Lower leg skin (tissue), 4 donors: ENCODE data around the gene CCL5. TPM values are rescaled to one million over a fixed set of nuclear protein-coding genes. Genes with fewer than 3 reads are reported as not detected.

ENCODE experiments used
- DNase-seq, 2 donors: peaks; one replicate each; pipeline ENCODE4 v3.0.0-alpha.2; 2019; ENCODE audit warnings: low spot score in 2 of 2
- H3K4me3 ChIP-seq: fragments of 200-600 bp; sonication (generic); 2 replicates; pipeline ENCODE4 v1.5.1; 2017; ENCODE audit warnings: mild to moderate bottlenecking, low read depth; ENCODE audit not compliant: poor library complexity, severe bottlenecking
- CTCF ChIP-seq, 3 donors: fragments of 450-650 bp; IDR thresholded peaks; one replicate each; pipeline ENCODE4 v1.5.1; 2016; ENCODE audit warnings: antibody characterized with exemption in 3 of 3, mild to moderate bottlenecking in 3 of 3, moderate library complexity in 2 of 3
- POLR2A ChIP-seq, 2 donors: fragments of 450-650 bp; IDR thresholded peaks; one replicate each; pipeline ENCODE4 v1.6.1; 2016 to 2017; ENCODE audit warnings: antibody characterized with exemption in 2 of 2, mild to moderate bottlenecking in 1 of 2, moderate library complexity in 1 of 2
- WGBS, 2 donors: methylation state at CpG; one replicate each; pipeline ENCODE4 v1.1.5; 2018; 5-methylcytosine and 5-hydroxymethylcytosine counted together
- intact Hi-C: fragments of 100-400 bp; cut with DNase I; formaldehyde crosslinking; loops from one replicate; pipeline ENCODE4 v1.15.0; 2023; ENCODE audit warnings: low total_unique reads
- total RNA-seq, 4 donors: library from RNA; depleted of rRNA; stranded (reverse); fragments of >200 nt; gene quantifications; one replicate each; pipeline ENCODE4 v1.1.0, GENCODE V29; 2016

The CCL5 gene
- total RNA-seq, 4 donors from 2014 or later: 0.91 to 2.2 (median 1.2) TPM

- WGBS, 2 donors: 42 to 47% methylated on average over 4 of the region's 4 CpGs
- H3K4me3 ChIP-seq: no peak overlapping the region
- no peak for DNase-seq
- intact Hi-C loops: no loop called here
- TF ChIP-seq POLR2A (IDR thresholded peaks at IDR 0.05) (no peak), CTCF (IDR thresholded peaks at IDR 0.05) (no peak)
Measured at GRCh38 chr17:35890774-35891155, 10.6 kb upstream of the CCL5 start.

GRCh38 chr17:35889818-35890773 lies 9.9 kb upstream of the CCL5 start:
- intact Hi-C loops: no loop called here
- 68 to 79% methylated on average over 2 of the region's 2 CpGs for WGBS, 2 donors
- DNase-seq: no peak

GRCh38 chr17:35889241-35889640 lies 9.1 kb upstream of the CCL5 start:
- WGBS, 2 donors: 70 to 88% methylated on average over 2 of the region's 2 CpGs
- TF ChIP-seq CTCF (IDR thresholded peaks at IDR 0.05): no peak
- TF ChIP-seq POLR2A (IDR thresholded peaks at IDR 0.05): no peak
- H3K4me3 ChIP-seq: no peak overlapping the region
- intact Hi-C loops: no loop called here
- no peak for DNase-seq

More at GRCh38 chr17:35889818-35890773, 9.9 kb upstream of the CCL5 start:
- TF ChIP-seq CTCF (IDR thresholded peaks at IDR 0.05) (no peak), POLR2A (IDR thresholded peaks at IDR 0.05) (no peak)
- H3K4me3 ChIP-seq: no peak overlapping the region

GRCh38 chr17:35878361-35878760 lies 1.8 kb downstream of the CCL5 start:
- H3K4me3 ChIP-seq: no peak overlapping the region
- no peak for DNase-seq
- TF ChIP-seq CTCF (IDR thresholded peaks at IDR 0.05) (no peak), POLR2A (IDR thresholded peaks at IDR 0.05) (no peak)
- intact Hi-C loops: no loop called here
- 61 to 70% methylated on average over 4 of the region's 4 CpGs for WGBS, 2 donors

- no peak for DNase-seq
- TF ChIP-seq POLR2A (IDR thresholded peaks at IDR 0.05) (no peak), CTCF (IDR thresholded peaks at IDR 0.05) (no peak)
- no peak overlapping the region for H3K4me3 ChIP-seq
- intact Hi-C loops: no loop called here
Measured at GRCh38 chr17:35877345-35878029, 2.7 kb downstream of the CCL5 start.
